ENCODE results near the gene UNC13D. TPM values are rescaled to one million over a fixed set of nuclear protein-coding genes. Genes with fewer than 3 reads are reported as not detected.

Gene UNC13D
- total and polyA plus RNA-seq, 9 of the 15 experiments (the other 6 are each of a cell fraction or from before 2014, with no cell fraction given): 0.86 to 244 (median 69.2) TPM

- TF ChIP-seq, protein P1, sequence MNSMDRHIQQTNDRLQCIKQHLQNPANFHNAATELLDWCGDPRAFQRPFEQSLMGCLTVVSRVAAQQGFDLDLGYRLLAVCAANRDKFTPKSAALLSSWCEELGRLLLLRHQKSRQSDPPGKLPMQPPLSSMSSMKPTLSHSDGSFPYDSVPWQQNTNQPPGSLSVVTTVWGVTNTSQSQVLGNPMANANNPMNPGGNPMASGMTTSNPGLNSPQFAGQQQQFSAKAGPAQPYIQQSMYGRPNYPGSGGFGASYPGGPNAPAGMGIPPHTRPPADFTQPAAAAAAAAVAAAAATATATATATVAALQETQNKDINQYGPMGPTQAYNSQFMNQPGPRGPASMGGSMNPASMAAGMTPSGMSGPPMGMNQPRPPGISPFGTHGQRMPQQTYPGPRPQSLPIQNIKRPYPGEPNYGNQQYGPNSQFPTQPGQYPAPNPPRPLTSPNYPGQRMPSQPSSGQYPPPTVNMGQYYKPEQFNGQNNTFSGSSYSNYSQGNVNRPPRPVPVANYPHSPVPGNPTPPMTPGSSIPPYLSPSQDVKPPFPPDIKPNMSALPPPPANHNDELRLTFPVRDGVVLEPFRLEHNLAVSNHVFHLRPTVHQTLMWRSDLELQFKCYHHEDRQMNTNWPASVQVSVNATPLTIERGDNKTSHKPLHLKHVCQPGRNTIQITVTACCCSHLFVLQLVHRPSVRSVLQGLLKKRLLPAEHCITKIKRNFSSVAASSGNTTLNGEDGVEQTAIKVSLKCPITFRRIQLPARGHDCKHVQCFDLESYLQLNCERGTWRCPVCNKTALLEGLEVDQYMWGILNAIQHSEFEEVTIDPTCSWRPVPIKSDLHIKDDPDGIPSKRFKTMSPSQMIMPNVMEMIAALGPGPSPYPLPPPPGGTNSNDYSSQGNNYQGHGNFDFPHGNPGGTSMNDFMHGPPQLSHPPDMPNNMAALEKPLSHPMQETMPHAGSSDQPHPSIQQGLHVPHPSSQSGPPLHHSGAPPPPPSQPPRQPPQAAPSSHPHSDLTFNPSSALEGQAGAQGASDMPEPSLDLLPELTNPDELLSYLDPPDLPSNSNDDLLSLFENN (IDR thresholded peaks at IDR 0.05; ENCODE audit: low read depth in 2 of 2, low read length in 2 of 2): peak in 1 of 2 experiments; percentile 21; a peak in 1 of 4 replicates
- TF ChIP-seq NRF1 (conservative IDR thresholded peaks at IDR 0.05 in 1 of 2, IDR thresholded peaks at IDR 0.05 in 1 of 2): peak; percentile 99
- TF ChIP-seq BRCA1 (IDR thresholded peaks at IDR 0.05): no peak
- no peak for TF ChIP-seq BRCA1 (CRISPR knock-in tag; IDR thresholded peaks at IDR 0.05)
- TF ChIP-seq, protein P2, sequence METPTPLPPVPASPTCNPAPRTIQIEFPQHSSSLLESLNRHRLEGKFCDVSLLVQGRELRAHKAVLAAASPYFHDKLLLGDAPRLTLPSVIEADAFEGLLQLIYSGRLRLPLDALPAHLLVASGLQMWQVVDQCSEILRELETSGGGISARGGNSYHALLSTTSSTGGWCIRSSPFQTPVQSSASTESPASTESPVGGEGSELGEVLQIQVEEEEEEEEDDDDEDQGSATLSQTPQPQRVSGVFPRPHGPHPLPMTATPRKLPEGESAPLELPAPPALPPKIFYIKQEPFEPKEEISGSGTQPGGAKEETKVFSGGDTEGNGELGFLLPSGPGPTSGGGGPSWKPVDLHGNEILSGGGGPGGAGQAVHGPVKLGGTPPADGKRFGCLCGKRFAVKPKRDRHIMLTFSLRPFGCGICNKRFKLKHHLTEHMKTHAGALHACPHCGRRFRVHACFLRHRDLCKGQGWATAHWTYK (CRISPR knock-in tag; IDR thresholded peaks at IDR 0.05): peak; percentile 64; the same call in 1 of the 2 replicates
- TF ChIP-seq, protein P3, sequence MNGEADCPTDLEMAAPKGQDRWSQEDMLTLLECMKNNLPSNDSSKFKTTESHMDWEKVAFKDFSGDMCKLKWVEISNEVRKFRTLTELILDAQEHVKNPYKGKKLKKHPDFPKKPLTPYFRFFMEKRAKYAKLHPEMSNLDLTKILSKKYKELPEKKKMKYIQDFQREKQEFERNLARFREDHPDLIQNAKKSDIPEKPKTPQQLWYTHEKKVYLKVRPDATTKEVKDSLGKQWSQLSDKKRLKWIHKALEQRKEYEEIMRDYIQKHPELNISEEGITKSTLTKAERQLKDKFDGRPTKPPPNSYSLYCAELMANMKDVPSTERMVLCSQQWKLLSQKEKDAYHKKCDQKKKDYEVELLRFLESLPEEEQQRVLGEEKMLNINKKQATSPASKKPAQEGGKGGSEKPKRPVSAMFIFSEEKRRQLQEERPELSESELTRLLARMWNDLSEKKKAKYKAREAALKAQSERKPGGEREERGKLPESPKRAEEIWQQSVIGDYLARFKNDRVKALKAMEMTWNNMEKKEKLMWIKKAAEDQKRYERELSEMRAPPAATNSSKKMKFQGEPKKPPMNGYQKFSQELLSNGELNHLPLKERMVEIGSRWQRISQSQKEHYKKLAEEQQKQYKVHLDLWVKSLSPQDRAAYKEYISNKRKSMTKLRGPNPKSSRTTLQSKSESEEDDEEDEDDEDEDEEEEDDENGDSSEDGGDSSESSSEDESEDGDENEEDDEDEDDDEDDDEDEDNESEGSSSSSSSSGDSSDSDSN (IDR thresholded peaks at IDR 0.05; ENCODE audit: borderline replicate concordance in 1 of 2, low read depth in 2 of 2, low read length in 2 of 2): no peak
- peak; percentile 58; the same call in 1 of the 2 replicates for TF ChIP-seq IRF9 (tag; IDR thresholded peaks at IDR 0.05)
- no peak for TF ChIP-seq ZNF507 (tag; conservative IDR thresholded peaks at IDR 0.05)
- TF ChIP-seq TAF15 (IDR thresholded peaks at IDR 0.05; ENCODE audit: low read depth, low read length): no peak
- no peak for TF ChIP-seq FOXM1 (IDR thresholded peaks at IDR 0.05; ENCODE audit: low read depth)
- no peak; the same call in 1 of the 2 replicates for TF ChIP-seq FOXM1 (CRISPR knock-in tag; IDR thresholded peaks at IDR 0.05; ENCODE audit: low read depth)
- no peak for TF ChIP-seq SOX6 (IDR thresholded peaks at IDR 0.05)
- 0 out of 4 replicates have a peak, but pooled peaks of 1 of the 2 experiments have one; percentile 17 for TF ChIP-seq MLX (CRISPR knock-in tag; conservative IDR thresholded peaks at IDR 0.05)
- TF ChIP-seq ZBED1 (IDR thresholded peaks at IDR 0.05): no peak
- TF ChIP-seq ZNF431 (CRISPR knock-in tag; IDR thresholded peaks at IDR 0.05): no peak
- TF ChIP-seq NFATC3 (IDR thresholded peaks at IDR 0.05): no peak
- TF ChIP-seq IRF2 (CRISPR knock-in tag; IDR thresholded peaks at IDR 0.05): no peak
- no peak for TF ChIP-seq PPARD (CRISPR knock-in tag; IDR thresholded peaks at IDR 0.05)
- no peak for TF ChIP-seq MAFG (tag; conservative IDR thresholded peaks at IDR 0.05)
- TF ChIP-seq ATF1 (CRISPR knock-in tag; IDR thresholded peaks at IDR 0.05): no peak
- peak; percentile 98 for TF ChIP-seq ATF1 (tag; IDR thresholded peaks at IDR 0.05)
Observed at GRCh38 chr17:75784473-75785015, 59.7 kb downstream of the UNC13D start, which contains the start of gene UNK (continued).
